CD4-positive, alpha-beta memory T cell (primary cell): ENCODE results near the gene SURF4. TPM values are rescaled to one million over a fixed set of nuclear protein-coding genes. Genes with fewer than 3 reads are reported as not detected.
"Not testable (repeated sequence)": the region's sequence is repeated elsewhere in the genome, so short reads cannot be mapped to it uniquely, and the experiment has no call there.

ENCODE experiments used
- CTCF ChIA-PET: fragments of 350-600 bp; sonication (Branson Sonifier 250); formaldehyde crosslinking; loops from one replicate; lab custom pipeline; 2021; ENCODE audit warnings: inconsistent platforms; ENCODE audit not compliant: partially characterized antibody; lab: Charles Lee
- POLR2A ChIA-PET: fragments of 350-600 bp; sonication (Branson Sonifier 250); formaldehyde crosslinking; loops from one replicate; lab custom pipeline; 2021; ENCODE audit not compliant: partially characterized antibody; lab: Charles Lee
- DNase-seq, 5 donors: peaks; one replicate each; pipeline versions ENCODE4 v3.0.0 to v3.0.0-alpha.2; 2020 to 2022; ENCODE audit warnings: mixed read lengths in 1 of 5
- H3K27ac ChIP-seq: one replicate; pipeline ENCODE4 v1.7.0; 2013; ENCODE audit warnings: low read depth, low read length
- H3K27me3 ChIP-seq: 2 replicates; pipeline ENCODE4 v1.7.0; 2013; ENCODE audit warnings: mild to moderate bottlenecking, low read length, moderate library complexity; ENCODE audit not compliant: insufficient read depth
- H3K36me3 ChIP-seq: 2 replicates; pipeline ENCODE4 v1.7.0; 2013; ENCODE audit warnings: mild to moderate bottlenecking, low read length, moderate library complexity; ENCODE audit not compliant: insufficient read depth
- H3K4me1 ChIP-seq: 2 replicates; pipeline ENCODE4 v1.7.0; 2013; ENCODE audit warnings: mild to moderate bottlenecking, low read length, moderate library complexity; ENCODE audit not compliant: insufficient read depth
- H3K4me3 ChIP-seq, 2 donors: one replicate each; pipeline ENCODE4 v1.7.0; 2013; ENCODE audit warnings: low read length in 2 of 2, mild to moderate bottlenecking in 1 of 2
- H3K9me3 ChIP-seq, 2 donors: one replicate each; pipeline ENCODE4 v1.7.0; 2013; ENCODE audit warnings: low read length in 2 of 2, control low read depth in 1 of 2; ENCODE audit not compliant: control insufficient read depth in 1 of 2
- H3K27ac Mint-ChIP-seq, 7 donors: one replicate each; pipeline ENCODE4 v1.8.0; 2020 to 2021; ENCODE audit warnings: mixed read lengths in 7 of 7, mild to moderate bottlenecking in 6 of 7, inconsistent platforms in 3 of 7, moderate library complexity in 3 of 7
- H3K27me3 Mint-ChIP-seq, 2 donors: one replicate each; pipeline ENCODE4 v1.8.0; 2020 to 2021; ENCODE audit warnings: mixed read lengths in 2 of 2
- H3K36me3 Mint-ChIP-seq, 2 donors: one replicate each; pipeline ENCODE4 v1.8.0; 2020 to 2021; ENCODE audit warnings: mixed read lengths in 2 of 2, inconsistent platforms in 1 of 2, mild to moderate bottlenecking in 1 of 2
- H3K4me1 Mint-ChIP-seq, 4 donors: one replicate each; pipeline ENCODE4 v1.8.0; 2020 to 2021; ENCODE audit warnings: mixed read lengths in 4 of 4, mild to moderate bottlenecking in 1 of 4
- H3K4me3 Mint-ChIP-seq, 8 donors: one replicate each; pipeline ENCODE4 v1.8.0; 2020 to 2021; ENCODE audit warnings: mixed read lengths in 8 of 8, mild to moderate bottlenecking in 7 of 8, moderate library complexity in 6 of 8, inconsistent platforms in 3 of 8
- H3K9me3 Mint-ChIP-seq, 8 donors: one replicate each; pipeline ENCODE4 v1.8.0; 2020 to 2021; ENCODE audit warnings: mixed read lengths in 8 of 8, mild to moderate bottlenecking in 5 of 8, inconsistent platforms in 3 of 8, moderate library complexity in 1 of 8
- intact Hi-C: fragments of 100-400 bp; cut with micrococcal nuclease; formaldehyde crosslinking; loops from one replicate; pipeline ENCODE4 v1.15.1; 2023
- polyA plus RNA-seq, 2 donors: library from polyadenylated mRNA; unstranded; fragments of 300-500 nt; fragmentation: Illumina TruSeq; gene quantifications; one replicate each; pipeline ENCODE4 v1.2.3, GENCODE V29; 2021
- total RNA-seq, 2 experiments: library from RNA; stranded (reverse); gene quantifications; one replicate each; pipeline ENCODE4 v1.2.3, GENCODE V29; 2021

Gene SURF4
- total and polyA plus RNA-seq, 4 experiments from 2014 or later: 103 to 264 (median 133) TPM

DNA sequence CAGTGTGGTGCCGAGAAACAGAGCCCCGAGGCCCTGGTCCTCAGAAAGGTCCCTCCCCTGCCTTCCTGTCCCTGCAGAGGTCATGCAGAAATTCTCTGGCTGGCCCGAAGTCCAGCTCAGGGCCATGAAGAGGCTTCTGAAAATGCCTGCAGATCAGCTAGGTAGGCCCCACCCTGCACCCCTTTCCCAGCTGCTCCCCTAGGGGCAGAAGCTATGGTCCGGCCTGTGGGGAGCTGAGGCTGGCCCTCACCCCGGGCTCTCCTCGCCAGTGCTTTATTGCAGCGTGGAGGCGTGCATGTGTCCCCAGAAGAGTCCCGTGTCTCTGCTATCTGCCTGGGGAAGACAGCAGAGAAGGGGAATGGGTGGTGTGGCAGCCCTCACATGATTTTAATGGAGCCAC, 22.0 kb upstream of the SURF4 start:
- no peaks in the 10 kb centered on the region for H3K27me3 ChIP-seq
- no peaks in the 10 kb centered on the region for H3K9me3 ChIP-seq
- H3K4me3 Mint-ChIP-seq: no peak overlapping the region
- H3K9me3 Mint-ChIP-seq: no peaks in the 10 kb centered on the region
- H3K4me1 ChIP-seq: no peaks in the 10 kb centered on the region
- ChIA-PET CTCF (interaction anchor here (1.5 kb wide), 1 partner anchor 212 kb away, joined by 5 read pairs; no protein-coding TSS in a partner anchor), POLR2A (no interaction called here)
- peaks cover 0 to 3% (median 0%) of the 10 kb centered on the region in 4 donors for H3K4me1 Mint-ChIP-seq
- peaks cover 0 to 4% of the 10 kb centered on the region in 2 donors for H3K27me3 Mint-ChIP-seq
- no peak overlapping the region for H3K27ac ChIP-seq
- H3K36me3 Mint-ChIP-seq: peaks cover 0 to 1% of the 10 kb centered on the region in 2 donors
- DNase-seq: peak in 1 of 5 donors; percentile 24
- no peaks in the 10 kb centered on the region for H3K36me3 ChIP-seq
- no peak overlapping the region for H3K4me3 ChIP-seq
- no peak overlapping the region for H3K27ac Mint-ChIP-seq
- intact Hi-C loops: no loop called here

GRCh38 chr9:133397370-133397769, 21.5 kb upstream of the SURF4 start:
- ChIA-PET POLR2A (no interaction called here), CTCF (interaction anchor here (1.1 to 1.5 kb wide), 2 partner anchors 211 kb away, joined by 3 to 5 read pairs; no protein-coding TSS in a partner anchor)
- Histone ChIP-seq H3K4me3 (no peak overlapping the region), H3K36me3 (no peaks in the 10 kb centered on the region), H3K27me3 (no peaks in the 10 kb centered on the region), H3K4me1 (no peaks in the 10 kb centered on the region), H3K27ac (no peak overlapping the region), H3K9me3 (no peaks in the 10 kb centered on the region)
- Mint-ChIP-seq H3K36me3 (peaks cover 0 to 1% of the 10 kb centered on the region in 2 donors), H3K4me3 (no peak overlapping the region), H3K27me3 (peaks cover 0 to 4% of the 10 kb centered on the region in 2 donors), H3K9me3 (no peaks in the 10 kb centered on the region), H3K27ac (peak overlapping the region in 1 of 7 donors; percentile 2), H3K4me1 (peaks cover 0 to 3% (median 0%) of the 10 kb centered on the region in 4 donors)
- intact Hi-C loops: no loop called here
- peak in 1 of 5 donors; percentile 23 for DNase-seq

DNA sequence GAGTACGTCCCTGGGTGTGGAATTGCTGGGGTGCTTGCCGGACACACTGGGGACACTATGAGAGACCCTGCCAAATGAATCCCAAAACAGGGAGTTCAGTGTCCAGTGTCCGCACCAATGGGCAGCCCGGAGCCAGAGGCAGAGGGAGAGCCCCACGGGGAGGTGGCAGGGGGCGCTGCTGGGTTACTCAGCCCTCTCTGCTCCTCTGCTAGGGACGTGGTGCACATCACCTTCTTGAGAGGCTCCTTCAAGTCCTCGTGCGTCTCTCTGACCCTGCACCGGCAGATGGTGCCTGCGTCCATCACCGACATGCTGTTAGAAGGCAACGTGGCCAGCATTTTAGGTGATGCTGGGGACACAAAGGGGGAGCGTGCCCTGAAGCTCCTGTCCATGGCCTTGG, 21.1 kb upstream of the SURF4 start:
- Mint-ChIP-seq H3K9me3 (no peaks in the 10 kb centered on the region), H3K4me3 (no peak overlapping the region), H3K27me3 (peaks cover 0 to 4% of the 10 kb centered on the region in 2 donors), H3K27ac (no peak overlapping the region), H3K36me3 (peaks cover 0 to under 1% of the 10 kb centered on the region in 2 donors), H3K4me1 (peaks cover 0 to 3% (median 0%) of the 10 kb centered on the region in 4 donors)
- intact Hi-C loops: no loop called here
- DNase-seq: peak in 1 of 5 donors; percentile 13
- no peak overlapping the region for H3K4me3 ChIP-seq
- ChIA-PET CTCF (interaction anchor here (1.1 kb wide), 1 partner anchor 211 kb away, joined by 3 read pairs; no protein-coding TSS in a partner anchor), POLR2A (no interaction called here)
- H3K36me3 ChIP-seq: no peaks in the 10 kb centered on the region
- no peaks in the 10 kb centered on the region for H3K27me3 ChIP-seq
- H3K4me1 ChIP-seq: no peaks in the 10 kb centered on the region
- no peak overlapping the region for H3K27ac ChIP-seq
- no peaks in the 10 kb centered on the region for H3K9me3 ChIP-seq

GRCh38 chr9:133394687-133395271, 18.9 kb upstream of the SURF4 start:
- no peaks in the 10 kb centered on the region for H3K36me3 ChIP-seq
- Mint-ChIP-seq H3K4me3 (no peak overlapping the region), H3K9me3 (no peaks in the 10 kb centered on the region), H3K4me1 (peaks cover 0 to 3% (median 0%) of the 10 kb centered on the region in 4 donors), H3K36me3 (no peaks in the 10 kb centered on the region), H3K27me3 (peaks cover 4 to 10% of the 10 kb centered on the region in 2 donors), H3K27ac (no peak overlapping the region)
- H3K4me1 ChIP-seq: no peaks in the 10 kb centered on the region
- H3K9me3 ChIP-seq: no peaks in the 10 kb centered on the region
- no peaks in the 10 kb centered on the region for H3K27me3 ChIP-seq
- peak in 1 of 5 donors; percentile 5 for DNase-seq
- ChIA-PET CTCF (no interaction called here), POLR2A (no interaction called here)
- H3K27ac ChIP-seq: no peak overlapping the region
- no peak overlapping the region for H3K4me3 ChIP-seq
- intact Hi-C loops: no loop called here

GRCh38 chr9:133393399-133393798, 17.5 kb upstream of the SURF4 start:
- no peaks in the 10 kb centered on the region for H3K27me3 ChIP-seq
- H3K36me3 ChIP-seq: no peaks in the 10 kb centered on the region
- no peaks in the 10 kb centered on the region for H3K4me1 ChIP-seq
- H3K4me3 ChIP-seq: no peak overlapping the region
- Mint-ChIP-seq H3K4me3 (no peak overlapping the region), H3K27ac (no peak overlapping the region), H3K4me1 (peaks cover 0 to 3% (median 0%) of the 10 kb centered on the region in 4 donors), H3K36me3 (no peaks in the 10 kb centered on the region), H3K9me3 (no peaks in the 10 kb centered on the region), H3K27me3 (peaks cover 4 to 12% of the 10 kb centered on the region in 2 donors)
- intact Hi-C loops: no loop called here
- H3K9me3 ChIP-seq: no peaks in the 10 kb centered on the region
- H3K27ac ChIP-seq: no peak overlapping the region
- no peak for DNase-seq
- ChIA-PET CTCF (no interaction called here), POLR2A (no interaction called here)

DNA sequence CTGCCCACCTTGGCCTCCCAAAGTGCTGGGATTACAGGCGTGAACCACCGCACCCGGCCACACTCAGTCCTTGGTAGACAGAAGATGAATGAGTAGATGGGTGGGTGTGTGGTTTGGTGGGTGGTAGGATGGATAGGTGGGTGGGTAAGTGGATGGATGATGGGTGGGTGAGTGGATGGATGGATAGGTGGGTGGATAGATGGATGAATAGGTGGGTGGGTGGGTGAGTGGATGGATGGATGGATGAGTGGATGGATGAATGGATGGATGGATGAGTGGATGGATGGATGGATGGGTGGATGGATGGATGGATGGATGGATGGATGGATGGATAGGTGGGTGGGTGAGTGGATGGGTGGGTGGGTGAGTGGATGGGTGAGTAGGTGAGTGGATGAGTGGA, 16.4 kb upstream of the SURF4 start:
- POLR2A ChIA-PET, H3K4me1 ChIP-seq, H3K4me3 Mint-ChIP-seq, H3K36me3 Mint-ChIP-seq, H3K27me3 ChIP-seq, H3K27me3 Mint-ChIP-seq, H3K27ac ChIP-seq, H3K36me3 ChIP-seq, intact Hi-C loops, H3K9me3 Mint-ChIP-seq, H3K27ac Mint-ChIP-seq, H3K4me3 ChIP-seq, H3K9me3 ChIP-seq, H3K4me1 Mint-ChIP-seq, CTCF ChIA-PET: not testable (repeated sequence)
- peak in 1 of 5 donors; percentile 11 for DNase-seq

DNA sequence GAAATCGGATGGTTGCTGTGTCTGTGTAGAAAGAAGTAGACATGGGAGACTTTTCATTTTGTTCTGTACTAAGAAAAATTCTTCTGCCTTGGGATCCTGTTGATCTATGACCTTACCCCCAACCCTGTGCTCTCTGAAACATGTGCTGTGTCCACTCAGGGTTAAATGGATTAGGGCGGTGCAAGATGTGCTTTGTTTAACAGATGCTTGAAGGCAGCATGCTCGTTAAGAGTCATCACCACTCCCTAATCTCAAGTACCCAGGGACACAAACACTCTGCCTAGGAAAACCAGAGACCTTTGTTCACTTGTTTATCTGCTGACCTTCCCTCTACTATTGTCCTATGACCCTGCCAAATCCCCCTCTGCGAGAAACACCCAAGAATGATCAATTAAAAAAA, 15.6 kb upstream of the SURF4 start:
- H3K27ac ChIP-seq, H3K9me3 ChIP-seq, H3K36me3 Mint-ChIP-seq, H3K27me3 ChIP-seq, H3K27ac Mint-ChIP-seq, H3K4me1 Mint-ChIP-seq, intact Hi-C loops, H3K9me3 Mint-ChIP-seq, H3K4me1 ChIP-seq, CTCF ChIA-PET, DNase-seq, H3K27me3 Mint-ChIP-seq, POLR2A ChIA-PET, H3K36me3 ChIP-seq, H3K4me3 Mint-ChIP-seq, H3K4me3 ChIP-seq: not testable (repeated sequence)
